Cardiac muscle cell (in vitro differentiated cells and primary cell): ENCODE measurements around the gene VWA8. TPM values are rescaled to one million over a fixed set of nuclear protein-coding genes. Genes with fewer than 3 reads are reported as not detected.

ENCODE experiments used
- DNase-seq, 2 donors: peaks; one replicate each; pipeline versions ENCODE4 v3.0.0 to v3.0.0-alpha.2; 2010 to 2017; ENCODE audit warnings: low read depth in 1 of 2, low spot score in 1 of 2
- H3K27ac ChIP-seq: fragments of 200-600 bp; sonication (generic); 2 replicates; pipeline ENCODE4 v1.5.1; 2016
- H3K27me3 ChIP-seq: fragments of 200-600 bp; sonication (generic); 2 replicates; pipeline ENCODE4 v1.6.0; 2016; ENCODE audit warnings: control low read depth
- H3K36me3 ChIP-seq: fragments of 200-600 bp; sonication (generic); 2 replicates; pipeline ENCODE4 v1.5.1; 2016; ENCODE audit warnings: control low read depth
- H3K4me1 ChIP-seq: fragments of 200-600 bp; sonication (generic); 2 replicates; pipeline ENCODE4 v1.8.1; 2017; ENCODE audit warnings: low read depth, mild to moderate bottlenecking, mixed run types
- H3K4me3 ChIP-seq: fragments of 200-600 bp; sonication (generic); 2 replicates; pipeline ENCODE4 v1.5.1; 2016; ENCODE audit warnings: mild to moderate bottlenecking
- H3K9me3 ChIP-seq: fragments of 200-600 bp; sonication (generic); 2 replicates; pipeline ENCODE4 v1.5.1; 2017; ENCODE audit warnings: low read depth, mild to moderate bottlenecking, control low read depth
- polyA plus RNA-seq: library from polyadenylated mRNA; unstranded; fragments of >200 nt; fragmentation: Nextera tagmentation; extraction: Ambion mirVana; gene quantifications from 2 replicates; pipeline ENCODE4 v1.2.1, GENCODE V29; 2016
- total RNA-seq: library from RNA; depleted of rRNA; stranded (reverse); fragments of >200 nt; gene quantifications from 2 replicates; pipeline ENCODE4 v1.2.3, GENCODE V29; 2016
- TF ChIP-seq, protein P1 (sequence below): IDR thresholded peaks from 2 replicates; pipeline ENCODE4 v1.5.1; 2012; ENCODE audit warnings: low read depth, mild to moderate bottlenecking, low read length

Gene VWA8
- total and polyA plus RNA-seq, 2 experiments from 2014 or later = 9.4 to 22.9 TPM

DNA sequence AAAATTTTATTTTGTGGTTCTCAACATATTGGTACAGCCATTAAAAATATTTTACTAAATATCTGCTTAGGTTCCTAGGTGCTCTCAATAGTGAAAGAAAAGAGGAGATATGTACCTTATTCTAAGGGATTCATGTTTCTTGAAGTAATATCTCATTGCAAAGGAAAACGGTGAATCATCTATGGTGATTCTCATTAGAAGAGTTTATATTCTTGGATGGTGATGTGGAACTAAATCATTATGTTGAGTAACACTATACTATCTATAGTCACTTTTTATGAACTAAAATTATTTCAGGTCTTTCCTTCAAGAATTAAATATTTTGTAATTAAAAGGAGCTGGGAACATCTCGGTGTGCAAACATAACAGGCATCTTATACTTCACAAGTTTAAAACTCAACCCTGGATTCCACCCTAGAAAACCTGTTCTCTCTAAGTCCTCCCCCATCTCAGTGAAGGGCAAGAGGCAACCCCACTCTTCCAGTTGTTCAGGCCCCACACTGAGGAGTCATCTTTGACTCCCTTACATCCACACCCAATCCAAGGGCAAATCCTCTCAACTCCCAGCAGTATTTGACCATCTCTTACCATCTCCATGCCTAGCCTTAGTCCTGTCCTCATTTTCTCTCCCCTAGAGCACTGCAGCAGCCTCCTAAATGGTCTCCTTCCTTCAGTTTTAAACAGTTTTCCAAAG lies 363.4 kb downstream of the VWA8 start:
- TF ChIP-seq, protein P1, sequence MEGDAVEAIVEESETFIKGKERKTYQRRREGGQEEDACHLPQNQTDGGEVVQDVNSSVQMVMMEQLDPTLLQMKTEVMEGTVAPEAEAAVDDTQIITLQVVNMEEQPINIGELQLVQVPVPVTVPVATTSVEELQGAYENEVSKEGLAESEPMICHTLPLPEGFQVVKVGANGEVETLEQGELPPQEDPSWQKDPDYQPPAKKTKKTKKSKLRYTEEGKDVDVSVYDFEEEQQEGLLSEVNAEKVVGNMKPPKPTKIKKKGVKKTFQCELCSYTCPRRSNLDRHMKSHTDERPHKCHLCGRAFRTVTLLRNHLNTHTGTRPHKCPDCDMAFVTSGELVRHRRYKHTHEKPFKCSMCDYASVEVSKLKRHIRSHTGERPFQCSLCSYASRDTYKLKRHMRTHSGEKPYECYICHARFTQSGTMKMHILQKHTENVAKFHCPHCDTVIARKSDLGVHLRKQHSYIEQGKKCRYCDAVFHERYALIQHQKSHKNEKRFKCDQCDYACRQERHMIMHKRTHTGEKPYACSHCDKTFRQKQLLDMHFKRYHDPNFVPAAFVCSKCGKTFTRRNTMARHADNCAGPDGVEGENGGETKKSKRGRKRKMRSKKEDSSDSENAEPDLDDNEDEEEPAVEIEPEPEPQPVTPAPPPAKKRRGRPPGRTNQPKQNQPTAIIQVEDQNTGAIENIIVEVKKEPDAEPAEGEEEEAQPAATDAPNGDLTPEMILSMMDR = no peak
- no peaks in the 10 kb centered on the region for H3K4me1 ChIP-seq
- no peak overlapping the region for H3K4me3 ChIP-seq
- DNase-seq = no peak
- no peaks in the 10 kb centered on the region for H3K27me3 ChIP-seq
- H3K36me3 ChIP-seq = peaks cover 2% of the 10 kb centered on the region
- H3K27ac ChIP-seq = no peak overlapping the region
- no peaks in the 10 kb centered on the region for H3K9me3 ChIP-seq

DNA sequence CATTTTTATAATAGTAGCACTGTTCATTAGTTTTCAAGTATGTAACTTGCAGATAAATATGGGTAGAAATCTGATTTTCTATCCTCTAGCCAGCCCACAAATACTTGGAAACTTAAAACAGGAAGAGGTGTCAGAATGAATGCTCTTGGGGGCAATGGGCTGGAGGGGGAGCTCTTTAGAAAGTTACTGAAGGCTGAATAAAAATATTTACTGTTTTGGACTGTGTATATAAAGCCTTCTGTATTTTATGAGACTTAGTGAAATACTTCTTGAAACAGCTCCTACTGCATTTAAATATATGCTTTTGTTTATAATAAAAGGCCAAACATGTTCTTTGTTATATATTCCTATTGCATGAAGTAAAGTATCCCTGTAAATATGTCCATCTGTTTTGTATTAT lies 364.7 kb downstream of the VWA8 start:
- no peak overlapping the region for H3K4me3 ChIP-seq
- H3K27ac ChIP-seq = no peak overlapping the region
- H3K36me3 ChIP-seq = peaks cover 2% of the 10 kb centered on the region
- H3K9me3 ChIP-seq = no peaks in the 10 kb centered on the region
- DNase-seq = peak in 1 of 2 donors; percentile 48
- no peaks in the 10 kb centered on the region for H3K27me3 ChIP-seq
- TF ChIP-seq, protein P1 = peak; percentile 32
- H3K4me1 ChIP-seq = no peaks in the 10 kb centered on the region

DNA sequence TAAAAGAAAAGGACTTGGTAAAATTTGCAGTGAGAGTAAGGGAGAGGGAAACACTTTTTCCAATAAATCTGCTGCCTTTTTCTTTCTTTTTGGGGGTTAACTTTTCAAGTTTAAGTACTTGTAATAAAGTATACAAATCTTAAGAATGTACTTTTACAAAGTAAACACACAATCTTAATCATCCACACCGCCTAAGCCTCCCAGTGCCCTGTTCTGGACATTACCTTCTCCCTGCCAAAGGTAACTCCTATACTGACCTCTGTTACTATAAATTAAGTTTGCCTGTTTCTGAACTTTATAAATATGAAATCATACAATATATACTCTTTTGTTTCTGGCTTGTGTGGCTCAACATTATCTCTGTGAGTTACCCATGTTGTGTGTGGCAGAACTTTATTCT lies 365.6 kb downstream of the VWA8 start:
- H3K4me1 ChIP-seq = no peaks in the 10 kb centered on the region
- TF ChIP-seq, protein P1 = no peak
- DNase-seq = no peak
- no peak overlapping the region for H3K4me3 ChIP-seq
- no peaks in the 10 kb centered on the region for H3K9me3 ChIP-seq
- no peaks in the 10 kb centered on the region for H3K27me3 ChIP-seq
- H3K36me3 ChIP-seq = peaks cover 6% of the 10 kb centered on the region
- no peak overlapping the region for H3K27ac ChIP-seq

DNA sequence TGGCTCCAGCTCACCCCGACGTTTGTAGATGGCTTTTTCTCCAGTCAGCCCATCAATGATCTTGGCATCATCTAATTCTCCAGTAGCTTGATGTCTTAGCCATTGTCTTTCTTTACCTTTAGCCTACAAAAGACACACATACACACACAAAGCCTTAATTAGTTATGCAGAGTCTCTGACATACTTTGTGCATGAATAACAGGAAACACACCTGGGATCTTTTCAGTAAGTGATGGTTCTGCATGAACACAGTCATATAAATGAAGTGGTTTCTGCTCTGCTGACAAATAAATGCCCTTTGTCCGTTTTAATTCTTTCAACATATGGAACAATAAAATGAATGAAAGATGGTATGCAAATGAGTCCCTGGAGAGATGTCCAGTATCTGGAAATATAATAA lies 370.3 kb downstream of the VWA8 start:
- TF ChIP-seq, protein P1 = no peak
- Histone ChIP-seq H3K27me3 (no peaks in the 10 kb centered on the region), H3K9me3 (no peaks in the 10 kb centered on the region)

DNA sequence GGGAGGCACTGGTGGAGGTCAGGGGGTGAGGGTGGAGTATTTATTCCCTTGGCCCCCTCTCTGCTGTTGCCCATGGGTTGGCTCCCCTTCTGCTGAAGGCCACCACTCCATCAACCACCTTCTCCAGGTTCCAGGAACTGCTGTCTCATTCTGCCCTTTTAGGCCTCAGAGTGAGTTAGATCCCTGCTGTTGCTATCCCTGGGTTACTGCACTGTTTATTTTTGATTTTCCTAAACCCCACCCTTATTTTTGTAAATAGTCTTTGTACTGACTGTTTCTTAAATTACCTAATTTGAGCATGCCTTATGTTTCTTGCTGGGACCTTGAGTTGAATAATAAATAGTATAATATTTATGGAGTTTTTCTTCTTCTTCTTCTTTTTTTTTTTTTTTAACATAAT lies 370.8 kb downstream of the VWA8 start:
- peaks cover 11% of the 10 kb centered on the region for H3K36me3 ChIP-seq
- H3K4me3 ChIP-seq = no peak overlapping the region
- no peak for DNase-seq
- TF ChIP-seq, protein P1 = no peak
- no peaks in the 10 kb centered on the region for H3K9me3 ChIP-seq
- H3K4me1 ChIP-seq = no peaks in the 10 kb centered on the region
- no peaks in the 10 kb centered on the region for H3K27me3 ChIP-seq
- H3K27ac ChIP-seq = no peak overlapping the region

More for the DNA sequence above, 370.3 kb downstream of the VWA8 start:
- Histone ChIP-seq H3K27ac (no peak overlapping the region), H3K4me3 (no peak overlapping the region), H3K36me3 (peaks cover 11% of the 10 kb centered on the region), H3K4me1 (no peaks in the 10 kb centered on the region)
- DNase-seq = no peak
